Measurements from ENCODE around the gene CEP57L1. TPM values are rescaled to one million over a fixed set of nuclear protein-coding genes. Genes with fewer than 3 reads are reported as not detected.

The CEP57L1 gene
- total and polyA plus RNA-seq, 9 of the 15 experiments (the other 6 are each of a cell fraction or from before 2014, with no cell fraction given) = 39.4 to 88.6 (median 61.8) TPM

GRCh38 chr6:109095835-109096084, 453 bp downstream of the CEP57L1 start (continued):
- TF ChIP-seq, protein P1, sequence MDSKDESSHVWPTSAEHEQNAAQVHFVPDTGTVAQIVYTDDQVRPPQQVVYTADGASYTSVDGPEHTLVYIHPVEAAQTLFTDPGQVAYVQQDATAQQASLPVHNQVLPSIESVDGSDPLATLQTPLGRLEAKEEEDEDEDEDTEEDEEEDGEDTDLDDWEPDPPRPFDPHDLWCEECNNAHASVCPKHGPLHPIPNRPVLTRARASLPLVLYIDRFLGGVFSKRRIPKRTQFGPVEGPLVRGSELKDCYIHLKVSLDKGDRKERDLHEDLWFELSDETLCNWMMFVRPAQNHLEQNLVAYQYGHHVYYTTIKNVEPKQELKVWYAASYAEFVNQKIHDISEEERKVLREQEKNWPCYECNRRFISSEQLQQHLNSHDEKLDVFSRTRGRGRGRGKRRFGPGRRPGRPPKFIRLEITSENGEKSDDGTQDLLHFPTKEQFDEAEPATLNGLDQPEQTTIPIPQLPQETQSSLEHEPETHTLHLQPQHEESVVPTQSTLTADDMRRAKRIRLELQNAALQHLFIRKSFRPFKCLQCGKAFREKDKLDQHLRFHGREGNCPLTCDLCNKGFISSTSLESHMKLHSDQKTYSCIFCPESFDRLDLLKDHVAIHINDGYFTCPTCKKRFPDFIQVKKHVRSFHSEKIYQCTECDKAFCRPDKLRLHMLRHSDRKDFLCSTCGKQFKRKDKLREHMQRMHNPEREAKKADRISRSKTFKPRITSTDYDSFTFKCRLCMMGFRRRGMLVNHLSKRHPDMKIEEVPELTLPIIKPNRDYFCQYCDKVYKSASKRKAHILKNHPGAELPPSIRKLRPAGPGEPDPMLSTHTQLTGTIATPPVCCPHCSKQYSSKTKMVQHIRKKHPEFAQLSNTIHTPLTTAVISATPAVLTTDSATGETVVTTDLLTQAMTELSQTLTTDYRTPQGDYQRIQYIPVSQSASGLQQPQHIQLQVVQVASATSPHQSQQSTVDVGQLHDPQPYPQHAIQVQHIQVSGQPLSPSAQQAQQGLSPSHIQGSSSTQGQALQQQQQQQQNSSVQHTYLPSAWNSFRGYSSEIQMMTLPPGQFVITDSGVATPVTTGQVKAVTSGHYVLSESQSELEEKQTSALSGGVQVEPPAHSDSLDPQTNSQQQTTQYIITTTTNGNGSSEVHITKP (IDR thresholded peaks at IDR 0.05; ENCODE audit: partially characterized antibody) = peak; percentile 82
- TF ChIP-seq KLF10 (CRISPR knock-in tag; IDR thresholded peaks at IDR 0.05) = no peak
- TF ChIP-seq CREB3L1 (IDR thresholded peaks at IDR 0.05; ENCODE audit: borderline replicate concordance, low read depth) = no peak
- TF ChIP-seq AFF4 (CRISPR knock-in tag; IDR thresholded peaks at IDR 0.05) = 0 out of 2 replicates have a peak, but pooled peaks have one; percentile 29
- no peak for TF ChIP-seq VEZF1 (CRISPR knock-in tag; IDR thresholded peaks at IDR 0.05)
- TF ChIP-seq ZNF512 (tag; IDR thresholded peaks at IDR 0.05) = 0 out of 2 replicates have a peak, but pooled peaks have one; percentile 27
- no peak for TF ChIP-seq IRF2 (CRISPR knock-in tag; IDR thresholded peaks at IDR 0.05)
- no peak for TF ChIP-seq FOS (IDR thresholded peaks at IDR 0.05; ENCODE audit: extremely low read depth, insufficient read length)
- TF ChIP-seq, protein P2, sequence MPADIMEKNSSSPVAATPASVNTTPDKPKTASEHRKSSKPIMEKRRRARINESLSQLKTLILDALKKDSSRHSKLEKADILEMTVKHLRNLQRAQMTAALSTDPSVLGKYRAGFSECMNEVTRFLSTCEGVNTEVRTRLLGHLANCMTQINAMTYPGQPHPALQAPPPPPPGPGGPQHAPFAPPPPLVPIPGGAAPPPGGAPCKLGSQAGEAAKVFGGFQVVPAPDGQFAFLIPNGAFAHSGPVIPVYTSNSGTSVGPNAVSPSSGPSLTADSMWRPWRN (IDR thresholded peaks at IDR 0.05; ENCODE audit: low read depth) = no peak
- TF ChIP-seq, protein P3, sequence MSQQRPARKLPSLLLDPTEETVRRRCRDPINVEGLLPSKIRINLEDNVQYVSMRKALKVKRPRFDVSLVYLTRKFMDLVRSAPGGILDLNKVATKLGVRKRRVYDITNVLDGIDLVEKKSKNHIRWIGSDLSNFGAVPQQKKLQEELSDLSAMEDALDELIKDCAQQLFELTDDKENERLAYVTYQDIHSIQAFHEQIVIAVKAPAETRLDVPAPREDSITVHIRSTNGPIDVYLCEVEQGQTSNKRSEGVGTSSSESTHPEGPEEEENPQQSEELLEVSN (IDR thresholded peaks at IDR 0.05; ENCODE audit: borderline replicate concordance in 1 of 2, extremely low read depth in 1 of 2, insufficient read depth in 1 of 2, insufficient read length in 1 of 2, low read depth in 1 of 2, low read length in 1 of 2, poor library complexity in 1 of 2, severe bottlenecking in 1 of 2) = peak in 1 of 2 experiments; percentile 78
